DOHH2 (cell line): ENCODE data around the gene NAV2.

Experiments
- CTCF ChIP-seq: fragments of 200-600 bp; sonication (generic); IDR thresholded peaks from one replicate; pipeline ENCODE4 v1.5.1; 2014; ENCODE audit warnings: antibody characterized with exemption, mild to moderate bottlenecking, low read depth, low read length; ENCODE audit not compliant: poor library complexity, severe bottlenecking
- EZH2phosphoT487 ChIP-seq: fragments of 200-600 bp; sonication (generic); IDR thresholded peaks from 2 replicates; pipeline ENCODE4 v1.6.1; 2017; ENCODE audit warnings: borderline replicate concordance, mild to moderate bottlenecking, antibody characterized with exemption, low read length, moderate library complexity, mixed read lengths

GRCh38 chr11:20088397-20089225 lies 376.0 kb downstream of the NAV2 start:
- TF ChIP-seq CTCF (no peak), EZH2phosphoT487 (no peak)
